Fibroblast of pulmonary artery (primary cell): ENCODE data around the gene WDR27.
"Not testable (repeated sequence)": the region's sequence is repeated elsewhere in the genome, so short reads cannot be mapped to it uniquely, and the experiment has no call there.

ENCODE experiments used
- DNase-seq: peaks from one replicate; pipeline ENCODE4 v3.0.0-alpha.2; 2010; ENCODE audit warnings: low read depth
- H3K4me3 ChIP-seq: replicated peaks from 2 replicates; pipeline ENCODE4 v1.5.1; 2011; ENCODE audit warnings: low read depth, mild to moderate bottlenecking, control low read depth, low read length, moderate library complexity
- TF ChIP-seq, protein P1 (sequence below): IDR thresholded peaks from 2 replicates; pipeline ENCODE4 v1.5.1; 2011; ENCODE audit warnings: mild to moderate bottlenecking, control low read depth, low read length, inconsistent platforms; ENCODE audit errors: missing control alignments

Gene WDR27

DNA sequence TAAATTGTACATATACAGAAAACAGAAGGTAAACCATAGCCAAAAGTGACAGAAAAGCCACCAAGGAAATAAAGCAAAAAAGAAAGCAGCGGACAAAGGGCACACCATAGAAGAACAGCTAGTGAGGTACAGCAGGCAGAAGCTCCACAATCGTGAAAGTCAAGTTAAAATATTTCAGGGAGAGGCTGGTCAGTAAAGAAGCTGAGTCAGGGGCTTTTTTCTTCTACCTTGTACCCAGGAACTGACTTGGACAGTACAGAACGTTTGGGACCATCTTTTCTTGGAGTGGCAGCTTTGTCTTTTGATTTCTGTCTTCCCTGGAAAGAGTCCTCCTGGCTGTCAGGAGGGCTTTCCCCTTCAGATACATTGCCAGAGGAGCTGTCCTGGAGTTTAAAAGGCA is 8.2 kb upstream of the WDR27 start:
- TF ChIP-seq, protein P1, sequence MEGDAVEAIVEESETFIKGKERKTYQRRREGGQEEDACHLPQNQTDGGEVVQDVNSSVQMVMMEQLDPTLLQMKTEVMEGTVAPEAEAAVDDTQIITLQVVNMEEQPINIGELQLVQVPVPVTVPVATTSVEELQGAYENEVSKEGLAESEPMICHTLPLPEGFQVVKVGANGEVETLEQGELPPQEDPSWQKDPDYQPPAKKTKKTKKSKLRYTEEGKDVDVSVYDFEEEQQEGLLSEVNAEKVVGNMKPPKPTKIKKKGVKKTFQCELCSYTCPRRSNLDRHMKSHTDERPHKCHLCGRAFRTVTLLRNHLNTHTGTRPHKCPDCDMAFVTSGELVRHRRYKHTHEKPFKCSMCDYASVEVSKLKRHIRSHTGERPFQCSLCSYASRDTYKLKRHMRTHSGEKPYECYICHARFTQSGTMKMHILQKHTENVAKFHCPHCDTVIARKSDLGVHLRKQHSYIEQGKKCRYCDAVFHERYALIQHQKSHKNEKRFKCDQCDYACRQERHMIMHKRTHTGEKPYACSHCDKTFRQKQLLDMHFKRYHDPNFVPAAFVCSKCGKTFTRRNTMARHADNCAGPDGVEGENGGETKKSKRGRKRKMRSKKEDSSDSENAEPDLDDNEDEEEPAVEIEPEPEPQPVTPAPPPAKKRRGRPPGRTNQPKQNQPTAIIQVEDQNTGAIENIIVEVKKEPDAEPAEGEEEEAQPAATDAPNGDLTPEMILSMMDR = no peak
- no peak overlapping the region for H3K4me3 ChIP-seq
- DNase-seq = no peak

- TF ChIP-seq, protein P1 = no peak
- DNase-seq = no peak
- H3K4me3 ChIP-seq = no peak overlapping the region
Measured at GRCh38 chr6:169709293-169709692, 7.5 kb upstream of the WDR27 start.

- TF ChIP-seq, protein P1 = no peak
- no peak for DNase-seq
- H3K4me3 ChIP-seq = no peak overlapping the region
Measured at GRCh38 chr6:169707772-169708171, 5.9 kb upstream of the WDR27 start.

GRCh38 chr6:169702840-169703246 is 1.0 kb upstream of the WDR27 start:
- DNase-seq = no peak
- TF ChIP-seq, protein P1 = no peak
- peak overlapping the region; percentile 90 for H3K4me3 ChIP-seq

GRCh38 chr6:169701311-169701953 is 397 bp downstream of the WDR27 start:
- DNase-seq = no peak
- peak overlapping the region; percentile 90 for H3K4me3 ChIP-seq
- TF ChIP-seq, protein P1 = no peak

DNA sequence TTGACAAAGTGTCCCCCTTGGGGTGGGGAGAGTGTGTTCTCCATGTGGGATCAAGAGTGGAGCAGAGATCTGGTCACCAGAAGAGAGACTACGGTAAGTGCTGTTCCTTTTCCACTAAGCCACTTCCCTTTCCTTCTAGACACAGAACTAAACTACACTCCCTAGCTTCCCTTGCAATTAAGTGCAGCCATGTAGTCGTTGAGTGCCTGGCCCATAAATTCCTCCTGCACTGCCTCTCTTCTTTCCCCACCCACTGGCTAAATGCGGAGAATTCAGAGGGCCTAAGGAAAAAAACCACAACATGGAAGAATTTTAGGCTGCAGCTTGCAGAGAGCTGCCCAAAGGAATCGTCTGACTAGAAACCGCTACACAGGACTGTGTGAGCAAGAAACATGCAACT is 1.5 kb downstream of the WDR27 start:
- no peak for DNase-seq
- H3K4me3 ChIP-seq = peak overlapping the region; percentile 90
- TF ChIP-seq, protein P1 = no peak

DNA sequence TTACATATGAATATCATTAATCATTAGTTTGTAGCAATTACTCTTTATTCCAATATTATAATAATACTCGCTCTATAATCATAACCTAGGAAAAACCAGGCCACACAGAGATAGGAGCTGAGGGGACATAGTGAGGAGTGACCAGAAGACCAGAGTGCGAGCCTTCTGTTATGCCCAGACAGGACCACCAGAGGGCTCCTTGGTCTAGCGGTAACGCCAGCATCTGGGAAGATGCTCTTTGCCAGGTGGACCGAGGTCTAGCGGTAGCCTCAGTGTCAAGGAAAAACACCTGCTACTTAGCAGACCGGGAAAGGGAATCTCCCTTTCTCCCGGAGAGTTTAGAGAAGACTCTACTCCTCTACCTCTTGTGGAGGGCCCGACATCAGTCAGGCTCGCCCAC is 4.7 kb downstream of the WDR27 start:
- not testable (repeated sequence) for H3K4me3 ChIP-seq
- TF ChIP-seq, protein P1 = peak; percentile 45
- peak; percentile 16 for DNase-seq
